NOMO-1 treated with dmso at 0.1 percent for 144 hours (cell line): ENCODE results near the gene PI4KA.
"Not testable (repeated sequence)": the region's sequence is repeated elsewhere in the genome, so short reads cannot be mapped to it uniquely, and the experiment has no call there.

Source experiments
- DNase-seq: peaks from one replicate; lab custom pipeline; 2025; ENCODE audit not compliant: unreplicated experiment; lab: John Stamatoyannopoulos, UW

Gene PI4KA

GRCh38 chr22:20752104-20752741 is 106.4 kb downstream of the PI4KA start:
- no peak for DNase-seq

DNA sequence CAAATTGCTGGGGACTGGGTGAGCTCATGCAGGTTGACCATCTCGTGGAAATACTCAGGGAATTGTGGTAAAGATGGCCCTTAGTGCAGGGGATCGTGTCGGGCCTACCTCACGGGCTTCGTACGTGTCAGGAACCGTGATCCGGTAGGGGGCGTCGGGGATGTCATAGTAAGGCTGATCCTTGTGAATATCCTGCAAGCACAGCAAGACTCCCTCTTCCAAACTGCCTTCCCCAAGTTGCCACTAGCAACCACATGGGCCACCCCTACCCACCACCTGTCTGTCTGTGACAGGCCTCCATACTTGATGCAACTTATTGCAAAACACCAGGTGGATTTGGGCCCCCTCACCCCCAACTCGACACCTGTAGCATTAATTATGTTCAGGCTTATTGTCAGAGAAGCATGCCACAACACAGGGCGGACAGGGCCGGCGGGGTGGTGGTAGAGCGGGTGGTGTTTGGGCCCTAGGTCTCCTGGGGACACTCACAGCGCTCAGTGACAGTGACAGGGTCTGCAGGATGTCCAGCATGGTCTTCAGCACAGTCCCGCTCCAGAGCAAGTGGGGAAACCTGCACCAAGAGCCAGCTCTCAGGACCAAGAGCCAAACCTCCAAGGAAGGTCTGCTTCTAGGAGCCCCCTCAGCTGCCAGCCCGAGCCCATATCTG is 107.3 kb downstream of the PI4KA start:
- no peak for DNase-seq

DNA sequence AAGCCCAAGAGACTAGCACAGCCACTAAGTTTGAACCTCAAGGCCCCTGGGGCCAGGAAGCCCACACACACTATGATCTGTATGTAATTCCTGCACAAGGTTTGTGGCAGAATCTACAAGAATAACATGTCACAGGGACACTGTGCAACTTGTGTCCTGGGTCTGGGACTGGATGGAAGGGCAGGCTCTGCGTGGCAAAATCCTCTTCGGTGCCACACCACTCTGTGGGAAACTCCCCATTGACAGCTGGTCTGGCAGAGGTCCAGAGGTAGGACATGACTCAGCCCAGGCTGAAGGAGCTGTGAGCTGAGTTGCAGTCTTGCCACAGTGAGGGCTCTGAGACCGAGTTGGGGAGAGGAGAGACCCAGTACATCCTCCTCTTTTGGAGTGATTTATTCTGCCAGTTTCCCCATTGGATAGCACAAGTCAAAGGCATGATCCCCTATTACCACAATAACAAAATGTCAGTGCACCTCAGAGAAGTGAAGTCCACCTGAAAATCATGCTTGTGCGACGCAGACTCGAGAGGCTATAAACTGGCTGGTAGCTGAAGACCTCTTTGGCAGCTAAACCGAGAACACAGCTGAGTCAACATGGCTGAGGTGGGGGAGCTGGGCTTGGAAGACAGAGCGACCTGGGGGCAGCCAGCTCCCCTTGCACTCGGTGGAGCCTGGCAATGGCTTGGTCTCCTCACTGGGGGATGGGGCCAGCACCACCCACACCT is 108.0 kb downstream of the PI4KA start:
- DNase-seq = no peak

- no peak for DNase-seq
These were observed 109.2 kb downstream of the PI4KA start for GRCh38 chr22:20749453-20749852.

DNA sequence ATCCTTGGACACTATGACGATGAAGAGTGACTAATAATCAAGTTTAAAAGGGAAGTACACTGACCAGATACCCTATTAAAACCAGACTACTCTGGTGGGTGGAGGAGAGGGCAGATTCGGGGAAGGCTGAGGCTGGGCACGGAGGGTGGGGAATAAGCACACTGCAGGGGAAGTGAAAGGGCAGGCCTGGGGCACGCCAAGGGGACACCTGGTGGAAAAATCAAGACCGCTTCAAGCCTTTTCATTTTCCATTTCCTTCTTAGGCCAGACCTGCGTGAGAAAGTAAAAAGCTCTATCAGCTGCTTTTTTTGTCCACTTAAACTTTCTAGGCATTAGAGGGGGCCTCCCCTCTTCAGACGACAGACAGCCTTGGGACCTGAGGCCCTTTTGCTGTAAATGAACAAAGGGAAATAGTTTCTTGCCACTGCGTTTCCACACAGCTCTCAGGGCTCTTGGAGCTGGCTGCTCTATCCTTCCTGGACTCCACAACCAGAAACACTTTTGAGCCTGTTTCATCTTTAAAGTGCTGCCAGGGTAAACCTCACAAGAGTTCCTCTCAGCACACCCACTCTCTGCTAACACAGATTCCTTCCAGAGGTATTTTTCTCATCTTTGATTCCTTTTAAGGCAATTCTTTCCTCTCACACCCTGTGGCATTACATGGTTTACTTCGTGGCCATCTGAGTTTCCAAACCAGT is 109.7 kb downstream of the PI4KA start:
- DNase-seq = peak; percentile 6

- no peak for DNase-seq
These were observed 110.5 kb downstream of the PI4KA start for GRCh38 chr22:20748082-20748481.

- DNase-seq = no peak
These were observed 111.4 kb downstream of the PI4KA start for GRCh38 chr22:20747223-20747622.

GRCh38 chr22:20746431-20747189 is 112.0 kb downstream of the PI4KA start:
- no peak for DNase-seq

DNA sequence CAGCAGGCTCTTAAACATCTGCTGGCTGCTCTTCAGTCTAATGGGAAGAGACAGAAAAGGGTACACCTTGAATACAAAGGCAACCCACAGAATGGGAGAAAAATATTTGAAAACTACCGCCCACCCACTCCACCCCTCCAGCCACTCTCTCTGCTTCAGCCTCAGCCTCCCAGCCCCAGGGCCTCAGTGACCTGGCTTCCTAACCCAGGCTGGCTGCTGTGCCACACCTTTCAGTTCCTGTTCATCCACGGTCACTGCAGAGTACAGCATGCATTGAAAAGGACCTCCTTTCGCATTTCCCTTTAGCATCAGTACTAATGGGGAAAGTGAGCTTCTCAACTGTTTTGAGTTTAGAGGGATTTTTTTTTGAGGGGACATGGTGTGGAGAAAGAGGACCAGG is 113.5 kb downstream of the PI4KA start:
- DNase-seq = no peak

DNA sequence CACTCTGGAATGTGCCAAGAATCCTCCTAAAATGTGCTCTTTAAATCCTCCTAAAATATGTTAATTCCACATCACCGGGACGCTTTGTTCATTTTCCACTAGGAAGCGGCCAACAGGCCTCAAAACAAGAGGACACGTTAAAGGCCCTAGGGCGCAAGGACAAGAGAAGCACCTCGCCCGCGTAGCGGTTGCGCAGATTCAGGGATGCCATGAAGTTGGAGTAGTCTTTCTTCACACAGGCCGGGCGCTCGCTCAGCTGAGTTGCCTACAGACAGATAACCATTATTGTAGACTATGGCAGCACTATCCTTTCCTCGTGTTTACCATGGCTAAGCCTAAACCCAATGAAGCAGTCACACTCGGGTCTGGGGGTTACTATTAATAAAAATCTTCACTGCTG is 114.2 kb downstream of the PI4KA start:
- no peak for DNase-seq

DNA sequence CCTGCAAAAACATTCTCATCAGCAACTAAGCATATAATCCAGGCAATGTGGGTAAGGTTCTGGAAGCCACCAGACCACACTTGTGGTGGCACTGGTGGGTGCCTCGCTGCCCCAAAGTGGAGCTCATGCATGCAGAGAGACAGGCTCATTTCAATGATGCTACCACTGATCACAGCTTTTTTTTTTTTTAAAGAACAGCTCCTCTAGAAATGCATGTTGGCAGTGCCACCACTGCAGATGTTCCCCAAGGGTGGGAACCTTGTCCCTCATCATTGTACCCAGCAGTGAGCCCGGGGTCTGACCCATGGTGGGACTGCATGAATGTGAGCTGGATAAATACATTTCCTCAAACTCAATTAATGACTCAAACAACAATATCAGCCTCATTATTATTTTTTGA is 115.8 kb downstream of the PI4KA start:
- DNase-seq = no peak

GRCh38 chr22:20741634-20742581 is 116.7 kb downstream of the PI4KA start:
- no peak for DNase-seq

- DNase-seq = no peak
These were observed 117.5 kb downstream of the PI4KA start for GRCh38 chr22:20741008-20741633.

DNA sequence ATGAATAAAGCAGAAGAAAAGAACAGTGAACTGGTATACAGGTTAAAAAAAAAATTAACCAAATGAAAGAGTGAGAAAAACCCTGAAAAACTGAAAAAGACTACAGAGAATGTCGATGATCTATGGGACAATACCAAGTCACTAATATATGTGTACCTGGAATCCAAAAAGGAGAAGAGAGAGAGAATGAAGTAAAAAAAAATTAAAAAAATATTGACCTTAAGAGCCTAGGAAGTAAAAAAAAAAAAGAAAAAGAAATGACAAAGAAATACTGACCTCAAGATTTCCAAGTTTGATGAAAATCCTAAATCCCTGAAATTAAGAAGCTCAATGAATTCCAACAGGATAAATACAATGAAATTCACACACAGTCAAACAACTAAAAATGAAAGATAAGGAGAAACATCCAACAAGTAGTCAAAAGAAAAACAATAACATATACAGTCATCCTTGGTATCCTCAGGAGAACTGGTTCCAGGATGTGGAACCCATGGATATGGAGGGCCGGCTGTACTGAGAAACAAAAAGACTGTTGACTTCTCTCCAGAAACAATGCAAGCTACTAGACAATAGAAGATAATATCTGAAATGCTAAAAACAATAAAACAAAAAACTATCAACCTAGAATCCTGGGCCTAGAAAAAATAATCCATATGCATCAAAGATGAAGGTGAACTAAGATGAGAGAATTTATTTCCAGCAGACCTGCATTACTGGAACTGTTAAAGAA is 118.2 kb downstream of the PI4KA start:
- DNase-seq = no peak

DNA sequence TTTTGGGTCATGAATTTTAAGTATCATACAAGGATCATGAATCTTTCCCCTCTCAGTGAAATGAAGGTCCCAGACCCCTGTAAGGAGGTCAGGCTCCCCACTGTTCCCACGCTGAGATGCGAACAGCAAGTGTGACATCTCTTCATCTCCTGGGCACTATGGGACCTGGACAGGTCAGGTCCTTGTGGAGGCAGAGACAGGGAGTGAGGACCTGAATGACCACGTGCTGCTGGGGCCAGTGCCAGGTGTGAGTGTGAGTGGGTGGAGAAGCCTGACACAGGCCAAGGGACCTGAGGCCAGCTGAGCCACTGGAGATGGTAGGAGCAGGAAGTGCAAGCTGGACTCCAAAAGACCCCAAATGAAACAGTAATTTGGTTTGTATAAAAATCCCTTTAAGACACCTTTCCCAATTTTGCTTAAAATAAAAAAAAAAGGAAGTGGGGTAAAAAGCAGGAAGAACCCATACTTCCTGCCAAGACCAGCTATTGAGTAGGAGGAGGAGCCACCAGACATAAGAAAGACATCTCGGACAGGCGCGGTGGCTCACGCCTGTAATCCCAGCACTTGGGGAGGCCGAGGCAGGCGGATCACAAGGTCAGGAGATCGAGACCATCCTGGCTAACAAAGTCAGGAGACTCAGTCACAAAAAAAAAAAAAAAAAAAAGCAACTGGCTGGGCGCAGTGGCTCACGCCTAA is 120.1 kb downstream of the PI4KA start:
- peak; percentile 11 for DNase-seq

GRCh38 chr22:20736891-20737290 is 121.7 kb downstream of the PI4KA start:
- not testable (repeated sequence) for DNase-seq

GRCh38 chr22:20735356-20736162 is 123.1 kb downstream of the PI4KA start:
- not testable (repeated sequence) for DNase-seq
